GM10847 (cell line): Measurements from ENCODE around the gene METTL23.

Source experiments
- POLR2A ChIP-seq: IDR thresholded peaks from 2 replicates; pipeline ENCODE4 v1.6.1; 2011; ENCODE audit not compliant: insufficient read length; ENCODE audit errors: extremely low read depth

Gene METTL23, protein sequence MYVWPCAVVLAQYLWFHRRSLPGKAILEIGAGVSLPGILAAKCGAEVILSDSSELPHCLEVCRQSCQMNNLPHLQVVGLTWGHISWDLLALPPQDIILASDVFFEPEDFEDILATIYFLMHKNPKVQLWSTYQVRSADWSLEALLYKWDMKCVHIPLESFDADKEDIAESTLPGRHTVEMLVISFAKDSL

DNA sequence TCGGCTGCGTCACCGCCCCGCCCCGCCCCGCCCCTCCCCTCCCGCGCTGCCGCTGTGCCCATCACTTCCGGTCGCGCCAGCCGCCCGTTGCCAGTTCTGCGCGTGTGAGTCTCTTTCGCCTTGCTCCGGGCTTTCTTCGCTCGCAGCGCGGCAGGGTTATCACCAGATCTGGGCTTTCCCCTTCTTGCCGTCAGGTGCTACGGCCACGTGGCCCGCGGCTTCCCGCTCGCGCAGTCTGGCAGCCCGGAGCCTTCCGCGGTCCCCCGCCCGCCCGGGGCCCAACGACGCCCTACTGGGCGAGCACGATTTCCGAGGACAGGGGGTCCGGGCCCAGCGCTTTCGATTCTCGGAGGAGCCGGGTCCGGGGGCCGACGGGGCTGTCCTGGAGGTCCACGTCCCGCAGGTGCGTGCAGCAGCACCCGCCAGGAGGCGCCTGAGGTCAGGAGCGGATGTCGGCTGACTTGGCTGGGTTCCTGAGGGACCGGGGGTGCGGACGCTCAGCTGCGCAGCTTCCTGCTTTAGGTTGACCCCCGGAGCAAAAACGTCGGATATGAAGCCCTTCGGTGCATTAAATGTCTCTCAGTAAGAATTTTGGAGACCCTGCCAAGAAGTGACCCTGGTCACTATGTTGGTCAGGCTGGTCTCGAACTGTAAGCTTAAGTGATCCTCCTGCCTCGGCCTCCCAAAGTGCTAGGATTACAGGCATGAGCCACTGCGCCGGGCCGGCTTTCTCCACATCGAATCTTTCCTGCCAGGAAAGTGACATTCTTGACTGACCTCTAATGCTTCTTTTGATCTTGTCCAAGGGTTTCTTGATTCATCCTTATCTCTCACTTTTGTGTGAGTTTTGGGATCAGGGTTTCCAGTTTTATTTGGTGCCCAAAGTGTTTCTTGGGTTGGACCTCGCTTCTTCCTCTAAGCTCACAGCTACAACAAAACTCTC is at the start of gene METTL23:
TSS of gene METTL23 (plus strand) at position 64 of the 943 bp plus-strand sequence. CDS start 2,872 bp downstream, outside the sequence.
- TF ChIP-seq POLR2A: peak; percentile 55

- no peak for TF ChIP-seq POLR2A
Measured at GRCh38 chr17:76677406-76677805, 49.2 kb upstream of the METTL23 start.

DNA sequence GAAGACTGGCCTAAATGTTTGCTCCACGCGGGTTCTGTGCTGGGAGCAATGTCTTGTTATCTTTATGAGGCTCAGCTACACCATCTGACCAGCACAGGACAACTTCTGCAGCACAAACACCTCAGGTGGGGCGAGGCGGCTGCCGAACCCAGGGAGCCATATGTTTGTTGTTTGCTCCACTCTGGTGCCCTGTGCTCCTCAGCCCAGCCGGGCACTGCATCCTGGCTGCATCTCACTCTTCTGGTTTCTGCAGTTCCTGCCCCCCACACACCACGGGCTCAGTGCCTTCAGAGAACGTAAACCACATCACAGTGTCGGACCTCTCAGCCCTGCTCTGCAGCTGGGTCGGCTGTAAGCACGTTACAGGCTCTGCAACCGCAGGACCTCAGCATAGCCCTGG is 48.3 kb upstream of the METTL23 start:
- TF ChIP-seq POLR2A: no peak

DNA sequence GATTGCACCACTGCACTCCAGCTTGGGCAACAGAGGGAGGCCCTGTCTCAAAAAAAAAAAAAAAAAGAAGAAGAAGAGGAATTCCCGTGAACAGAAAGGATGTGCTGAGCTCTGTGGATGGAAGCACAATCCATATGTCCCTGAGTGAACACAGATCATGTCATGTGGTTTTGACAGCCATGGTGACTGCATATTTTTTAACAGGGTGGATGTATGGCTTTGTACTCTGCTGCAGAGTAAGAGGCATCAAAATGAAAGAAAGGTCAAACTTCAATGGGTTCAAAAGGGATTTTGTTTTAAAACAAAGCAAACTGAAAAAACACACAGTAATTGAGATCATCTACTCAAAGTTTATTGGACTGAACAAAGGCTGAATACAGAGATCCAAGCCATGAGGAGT is 47.4 kb upstream of the METTL23 start:
- TF ChIP-seq POLR2A: no peak

GRCh38 chr17:76681222-76682137 is 45.2 kb upstream of the METTL23 start:
- no peak for TF ChIP-seq POLR2A

DNA sequence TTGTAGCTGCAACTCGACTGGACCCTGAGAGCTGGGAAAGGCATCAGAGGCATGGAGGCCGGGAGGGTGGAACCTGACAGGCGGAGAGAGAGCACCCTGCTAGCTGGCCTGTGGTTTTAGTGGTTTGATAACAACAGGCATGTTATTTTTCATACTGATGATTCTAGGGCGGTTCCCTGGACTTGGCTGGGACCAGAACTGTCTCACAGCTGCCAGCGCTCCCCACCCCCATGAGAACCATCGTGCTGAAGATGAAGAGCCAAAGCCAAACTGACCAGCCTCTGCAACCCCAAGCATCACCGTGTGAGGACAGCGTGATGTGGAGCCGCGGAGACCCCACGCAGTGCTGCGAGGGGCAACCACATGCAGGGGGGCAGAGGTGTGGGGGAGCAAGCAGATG is 44.3 kb upstream of the METTL23 start:
- TF ChIP-seq POLR2A: no peak

DNA sequence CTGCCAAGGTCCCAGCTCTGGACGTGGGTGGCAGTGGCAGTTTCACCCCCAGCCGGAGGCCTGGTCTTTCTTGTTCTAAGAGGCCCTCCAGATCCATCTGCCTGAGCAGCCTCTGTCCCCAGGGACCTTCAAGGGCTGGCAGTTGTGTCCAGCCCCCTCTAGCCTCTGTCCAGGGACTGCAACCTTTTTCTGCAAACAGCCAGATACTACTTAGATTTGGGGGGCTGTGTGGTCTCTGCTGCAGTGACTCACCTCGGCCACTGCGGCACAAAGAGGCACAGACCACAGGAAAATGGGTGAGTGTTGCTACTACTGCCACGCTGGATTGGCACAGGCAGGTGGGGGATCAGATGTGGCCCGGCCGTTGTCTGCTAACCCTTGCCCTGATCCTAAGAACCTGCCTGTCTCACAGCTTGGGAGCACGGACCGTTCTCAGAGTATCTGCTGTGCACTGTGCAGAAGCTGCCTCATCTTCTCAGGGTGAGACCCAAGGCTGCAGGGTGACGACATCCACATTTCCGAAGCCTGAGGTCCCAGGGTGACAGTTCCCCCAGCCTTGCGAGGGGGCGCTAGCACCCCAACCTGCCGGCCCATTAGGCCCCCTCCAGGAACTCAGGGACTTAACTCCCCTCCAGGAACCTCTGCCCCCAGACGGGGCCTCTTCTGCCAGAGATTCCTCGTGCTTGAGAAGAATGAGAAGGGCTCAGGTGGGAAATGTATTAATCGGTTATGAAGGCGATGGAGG is 43.5 kb upstream of the METTL23 start:
- TF ChIP-seq POLR2A: no peak

DNA sequence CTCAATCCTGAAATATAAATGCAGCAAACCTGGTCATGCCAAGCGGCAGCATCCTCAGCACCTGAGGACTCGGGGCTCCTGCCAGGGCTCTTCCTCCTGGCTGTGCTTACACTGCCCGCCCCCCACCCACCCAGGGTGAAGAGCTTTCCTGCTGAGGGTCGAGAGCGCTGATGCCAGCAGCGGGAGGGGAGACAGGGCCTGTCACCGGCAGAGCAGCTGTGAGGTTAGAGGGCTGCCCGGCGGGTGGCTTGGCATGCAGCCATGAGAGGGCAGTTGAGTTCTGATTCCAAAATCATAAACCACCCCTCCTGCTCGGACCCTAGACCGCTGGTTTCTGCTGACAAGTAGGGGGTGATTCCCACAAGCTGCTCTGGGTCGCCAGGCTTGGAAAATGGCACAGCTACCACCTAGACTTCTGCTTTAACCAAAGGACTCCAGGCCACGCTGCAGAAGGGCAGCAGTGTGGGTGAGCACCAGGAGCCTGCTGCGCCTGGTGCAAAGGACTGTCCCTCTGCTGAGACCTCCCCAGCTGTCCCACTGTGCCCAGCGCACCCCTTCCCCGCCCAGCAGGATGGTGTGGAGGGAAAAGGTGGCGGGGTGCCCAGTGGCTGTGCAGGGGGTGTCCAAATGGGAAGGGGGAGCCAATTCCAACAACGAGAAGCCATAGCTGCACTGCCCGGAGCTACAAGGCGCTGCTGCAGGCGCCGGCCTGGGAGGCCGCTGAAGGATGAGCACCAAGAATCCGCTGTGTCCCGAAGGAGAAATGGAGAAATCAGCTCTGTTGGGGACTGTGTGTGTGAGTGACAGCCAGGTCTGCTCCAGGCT is 42.5 kb upstream of the METTL23 start:
- TF ChIP-seq POLR2A: no peak

- no peak for TF ChIP-seq POLR2A
Measured at GRCh38 chr17:76684756-76685155, 41.9 kb upstream of the METTL23 start.

DNA sequence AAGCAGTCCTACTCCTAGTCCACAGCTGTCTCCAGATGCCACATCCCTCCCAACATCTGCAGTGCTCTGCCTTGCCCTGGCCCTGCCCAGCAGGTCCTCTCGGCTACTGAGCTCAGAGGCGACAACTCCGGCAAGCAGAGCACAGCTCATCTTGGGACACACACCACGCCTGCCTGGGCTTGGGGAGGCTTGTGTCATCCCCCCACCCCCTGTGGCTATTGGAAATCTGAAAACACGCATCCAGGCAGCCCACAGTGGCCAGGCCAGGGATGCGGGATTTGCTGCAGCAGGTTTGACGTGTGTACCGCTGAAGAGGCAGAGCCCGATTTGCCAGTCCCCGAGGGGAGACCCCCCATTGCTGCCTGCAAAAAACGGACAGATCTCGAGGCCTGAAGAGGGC is 41.3 kb upstream of the METTL23 start:
- no peak for TF ChIP-seq POLR2A

DNA sequence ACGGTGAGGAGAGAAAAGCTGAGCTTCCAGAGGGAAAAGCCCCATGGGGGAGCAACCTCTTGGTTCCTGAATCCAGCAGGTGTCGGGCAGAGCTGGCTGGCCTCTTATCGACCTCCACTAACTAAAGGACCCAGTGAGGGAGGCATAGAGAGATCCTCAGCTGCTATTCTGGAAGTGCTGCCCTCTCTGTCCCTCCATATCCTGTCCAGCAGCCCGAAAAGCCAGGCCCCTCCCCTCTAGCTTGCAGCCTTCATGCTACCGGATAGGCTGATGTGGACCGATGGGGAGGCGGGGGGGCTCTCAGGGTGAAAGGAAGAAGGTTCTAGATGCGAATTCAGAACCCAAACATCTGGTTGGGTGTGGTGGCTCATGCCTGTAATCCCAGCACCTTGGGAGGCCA is 40.8 kb upstream of the METTL23 start:
- no peak for TF ChIP-seq POLR2A

- TF ChIP-seq POLR2A: no peak
Measured at GRCh38 chr17:76686538-76687297, 39.9 kb upstream of the METTL23 start.

GRCh38 chr17:76687298-76688164 is 39.1 kb upstream of the METTL23 start:
- no peak for TF ChIP-seq POLR2A
